HTR-8/SVneo (cell line): Measurements from ENCODE around the gene NAV1.
"Not testable (repeated sequence)": the region's sequence is repeated elsewhere in the genome, so short reads cannot be mapped to it uniquely, and the experiment has no call there.

Experiments used
- DNase-seq: peaks from one replicate; pipeline ENCODE4 v3.0.0; 2011; ENCODE audit warnings: low spot score, mixed read lengths; ENCODE audit not compliant: insufficient read length
- FAIRE-seq: peaks from 2 replicates; lab custom pipeline; 2011; peaks lifted over from hg19 to GRCh38; lab: Jason Lieb, UNC

Gene NAV1

GRCh38 chr1:201581371-201581770 lies 42.4 kb downstream of the NAV1 start:
- not testable (repeated sequence) for FAIRE-seq, DNase-seq

GRCh38 chr1:201582705-201583442 lies 43.9 kb downstream of the NAV1 start:
- DNase-seq (no peak), FAIRE-seq (no peak)

- FAIRE-seq: no peak
- DNase-seq: no peak
Observed at GRCh38 chr1:201583663-201584062, 44.7 kb downstream of the NAV1 start.

GRCh38 chr1:201584471-201585092 lies 45.7 kb downstream of the NAV1 start:
- no peak for FAIRE-seq
- DNase-seq: no peak

GRCh38 chr1:201585093-201585483 lies 46.2 kb downstream of the NAV1 start:
- no peak for FAIRE-seq
- no peak for DNase-seq

- FAIRE-seq (no peak), DNase-seq (no peak)
Observed at GRCh38 chr1:201585901-201586300, 47.0 kb downstream of the NAV1 start.

- FAIRE-seq (no peak), DNase-seq (no peak)
Observed at GRCh38 chr1:201586806-201587205, 47.9 kb downstream of the NAV1 start.

GRCh38 chr1:201587729-201588128 lies 48.8 kb downstream of the NAV1 start:
- FAIRE-seq: no peak
- DNase-seq: no peak
